HEK293 (cell line): ENCODE measurements around the gene STX2.

ENCODE experiments used
- CTCF ChIA-PET: fragments of 350-600 bp; formaldehyde crosslinking; extraction: SDS; loops from one replicate; lab custom pipeline; 2021; ENCODE audit warnings: antibody characterized with exemption; lab: Yijun Ruan, JAX
- POLR2A ChIA-PET: fragments of 300-600 bp; formaldehyde crosslinking; extraction: SDS; loops from one replicate; lab custom pipeline; 2020; ENCODE audit warnings: antibody characterized with exemption, inconsistent platforms; lab: Yijun Ruan, JAX
- H3K27ac ChIP-seq: fragments of 200-500 bp; sonication (Bioruptor generic); 2 replicates; pipeline ENCODE4 v1.5.1; 2014; ENCODE audit warnings: low read depth, low read length, control low read depth, inconsistent platforms; ENCODE audit errors: extremely low read depth
- H3K36me3 ChIP-seq, 2 experiments: fragments of 200-500 bp in 1 of 2; sonication (Bioruptor generic) in 1 of 2; 1 replicate in 1 of 2; 2 replicates in 1 of 2; pipeline ENCODE4 v1.5.1; 2014 to 2017; ENCODE audit warnings: inconsistent platforms in 2 of 2, low read length in 2 of 2; ENCODE audit not compliant: control insufficient read depth in 2 of 2, insufficient read depth in 1 of 2
- H3K4me1 ChIP-seq: fragments of 200-500 bp; sonication (Bioruptor generic); 2 replicates; pipeline ENCODE4 v1.5.1; 2014; ENCODE audit warnings: mild to moderate bottlenecking, low read length, inconsistent platforms; ENCODE audit not compliant: control insufficient read depth, insufficient read depth
- H3K4me3 ChIP-seq: 2 replicates; pipeline ENCODE4 v1.5.1; 2011; ENCODE audit warnings: low read depth, mild to moderate bottlenecking, control low read depth, low read length, moderate library complexity
- H3K9me3 ChIP-seq: fragments of 200-500 bp; sonication (Bioruptor generic); 2 replicates; pipeline ENCODE4 v1.5.1; 2014; ENCODE audit warnings: low read depth, low read length, inconsistent platforms; ENCODE audit not compliant: control insufficient read depth, insufficient read depth
- CTCF ChIP-seq: fragments of 450-650 bp; formaldehyde crosslinking; IDR thresholded peaks from 2 replicates; pipeline ENCODE4 v1.5.1; 2016; ENCODE audit warnings: missing biosample characterization, missing genetic modification characterization
- GLI4 ChIP-seq: fragments of 450-650 bp; formaldehyde crosslinking; IDR thresholded peaks from 2 replicates; pipeline ENCODE4 v1.5.1; 2016; ENCODE audit warnings: missing biosample characterization, missing genetic modification characterization
- PRDM2 ChIP-seq: fragments of 450-650 bp; formaldehyde crosslinking; IDR thresholded peaks from 2 replicates; pipeline ENCODE4 v1.5.1; 2016; ENCODE audit warnings: missing biosample characterization, missing genetic modification characterization, borderline replicate concordance
- ZBTB21 ChIP-seq: fragments of 450-650 bp; formaldehyde crosslinking; IDR thresholded peaks from 2 replicates; pipeline ENCODE4 v1.5.1; 2017; ENCODE audit warnings: missing biosample characterization, missing genetic modification characterization
- ZBTB49 ChIP-seq: fragments of 450-650 bp; formaldehyde crosslinking; IDR thresholded peaks from 2 replicates; pipeline ENCODE4 v1.5.1; 2016; ENCODE audit warnings: missing biosample characterization, missing genetic modification characterization, low read depth
- ZNF10 ChIP-seq: fragments of 450-650 bp; formaldehyde crosslinking; IDR thresholded peaks from 2 replicates; pipeline ENCODE4 v1.5.1; 2017; ENCODE audit warnings: missing biosample characterization, missing genetic modification characterization
- ZNF221 ChIP-seq: fragments of 450-650 bp; formaldehyde crosslinking; IDR thresholded peaks from 2 replicates; pipeline ENCODE4 v1.5.1; 2017; ENCODE audit warnings: missing biosample characterization, missing genetic modification characterization, borderline replicate concordance
- ZNF302 ChIP-seq: fragments of 450-650 bp; formaldehyde crosslinking; IDR thresholded peaks from 2 replicates; pipeline ENCODE4 v1.5.1; 2016; ENCODE audit warnings: missing biosample characterization, missing genetic modification characterization, low read depth
- ZNF837 ChIP-seq: fragments of 450-650 bp; formaldehyde crosslinking; IDR thresholded peaks from 2 replicates; pipeline ENCODE4 v1.5.1; 2016; ENCODE audit warnings: missing biosample characterization, missing genetic modification characterization

Gene STX2

GRCh38 chr12:130742716-130743115 lies 96.3 kb downstream of the STX2 start (continued):
- TF ChIP-seq ZBTB49 (tag by site-specific recombination), result no peak

GRCh38 chr12:130742112-130742511 lies 96.9 kb downstream of the STX2 start:
- ChIA-PET POLR2A (no interaction called here), CTCF (no interaction called here)
- no peak overlapping the region for H3K4me3 ChIP-seq
- no peaks in the 10 kb centered on the region; the same call in 1 of the 2 replicates for H3K9me3 ChIP-seq
- TF ChIP-seq ZBTB21, result no peak
- TF ChIP-seq PRDM2 (tag by site-specific recombination), result no peak
- no peak for TF ChIP-seq ZNF10 (tag by site-specific recombination)
- no peak for TF ChIP-seq ZNF837 (tag by site-specific recombination)
- no peak for TF ChIP-seq CTCF (tag by site-specific recombination)
- TF ChIP-seq GLI4 (tag by site-specific recombination), result no peak
- no peak for TF ChIP-seq ZNF221 (tag by site-specific recombination)
- no peak for TF ChIP-seq ZNF302 (tag by site-specific recombination)
- no peaks in the 10 kb centered on the region for H3K4me1 ChIP-seq
- H3K36me3 ChIP-seq, result no peaks in the 10 kb centered on the region
- H3K27ac ChIP-seq, result no peak overlapping the region
